ENCODE data around the gene JPT1. TPM values are rescaled to one million over a fixed set of nuclear protein-coding genes. Genes with fewer than 3 reads are reported as not detected.

The JPT1 gene
- total RNA-seq, 4 donors from 2014 or later, result 3.6 to 46.8 (median 11.6) TPM

DNA sequence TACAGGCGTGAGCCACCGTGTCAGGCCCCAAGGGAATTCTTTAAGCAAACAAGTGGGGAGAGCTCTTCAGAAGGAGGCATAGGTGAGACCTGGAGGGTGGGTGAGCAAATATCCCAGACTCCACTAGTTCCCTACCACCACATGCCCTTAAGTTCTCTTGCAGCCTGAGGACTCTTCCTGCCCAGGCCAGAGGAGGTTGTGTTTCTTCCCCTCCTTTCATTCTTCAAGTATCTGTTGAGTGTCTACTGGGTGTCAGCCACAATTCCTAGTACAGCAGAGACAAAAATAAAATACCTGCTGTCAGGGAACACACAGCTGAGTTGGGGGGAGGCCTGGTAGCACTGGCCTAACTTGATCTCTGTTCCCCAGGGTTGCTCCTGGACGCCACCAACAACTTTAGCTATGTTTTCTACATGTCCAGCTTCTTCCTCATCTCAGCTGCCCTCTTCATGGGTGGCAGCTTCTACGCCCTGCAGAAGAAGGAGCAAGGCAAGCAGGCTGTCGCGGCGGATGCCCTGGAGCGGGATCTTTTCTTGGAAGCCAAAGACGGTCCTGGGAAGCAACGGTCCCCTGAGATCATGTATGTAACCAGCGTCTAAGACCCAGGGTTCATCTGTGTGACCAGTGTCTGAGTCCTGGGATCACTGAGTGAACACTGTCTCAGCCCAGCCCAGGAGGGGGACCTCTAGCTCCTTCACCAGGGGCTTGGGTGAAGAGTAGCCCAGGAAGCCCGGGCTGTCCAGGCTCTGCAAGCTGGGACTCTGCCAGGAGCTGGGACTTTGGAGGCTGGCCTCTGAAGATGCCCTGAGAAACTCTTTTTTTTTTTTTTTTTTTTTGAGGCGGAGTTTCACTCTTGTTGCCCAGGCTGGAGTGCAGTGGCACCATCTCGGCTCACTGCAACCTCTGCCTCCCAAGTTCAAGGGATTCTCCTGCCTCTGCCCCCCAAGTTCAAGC lies 50.4 kb downstream of the JPT1 start:
- Histone ChIP-seq H3K27me3 (no peaks in the 10 kb centered on the region), H3K4me3 (no peak overlapping the region), H3K9me3 (no peaks in the 10 kb centered on the region), H3K4me1 (no peaks in the 10 kb centered on the region), H3K36me3 (no peaks in the 10 kb centered on the region), H3K27ac (no peak overlapping the region)
- DNase-seq, result no peak
- TF ChIP-seq POLR2A (IDR thresholded peaks at IDR 0.05) (no peak), CTCF (IDR thresholded peaks at IDR 0.05) (no peak)
- intact Hi-C loops (cut with DNase I; ENCODE audit: low total_unique reads), result no loop called here

GRCh38 chr17:75102385-75102821 lies 51.9 kb downstream of the JPT1 start:
- Histone ChIP-seq H3K36me3 (no peaks in the 10 kb centered on the region), H3K27ac (no peak overlapping the region), H3K4me1 (no peaks in the 10 kb centered on the region), H3K4me3 (no peak overlapping the region), H3K27me3 (no peaks in the 10 kb centered on the region), H3K9me3 (no peaks in the 10 kb centered on the region)
- no peak for DNase-seq
- TF ChIP-seq POLR2A (IDR thresholded peaks at IDR 0.05) (no peak), CTCF (IDR thresholded peaks at IDR 0.05) (no peak)
- intact Hi-C loops (cut with DNase I; ENCODE audit: low total_unique reads), result no loop called here

DNA sequence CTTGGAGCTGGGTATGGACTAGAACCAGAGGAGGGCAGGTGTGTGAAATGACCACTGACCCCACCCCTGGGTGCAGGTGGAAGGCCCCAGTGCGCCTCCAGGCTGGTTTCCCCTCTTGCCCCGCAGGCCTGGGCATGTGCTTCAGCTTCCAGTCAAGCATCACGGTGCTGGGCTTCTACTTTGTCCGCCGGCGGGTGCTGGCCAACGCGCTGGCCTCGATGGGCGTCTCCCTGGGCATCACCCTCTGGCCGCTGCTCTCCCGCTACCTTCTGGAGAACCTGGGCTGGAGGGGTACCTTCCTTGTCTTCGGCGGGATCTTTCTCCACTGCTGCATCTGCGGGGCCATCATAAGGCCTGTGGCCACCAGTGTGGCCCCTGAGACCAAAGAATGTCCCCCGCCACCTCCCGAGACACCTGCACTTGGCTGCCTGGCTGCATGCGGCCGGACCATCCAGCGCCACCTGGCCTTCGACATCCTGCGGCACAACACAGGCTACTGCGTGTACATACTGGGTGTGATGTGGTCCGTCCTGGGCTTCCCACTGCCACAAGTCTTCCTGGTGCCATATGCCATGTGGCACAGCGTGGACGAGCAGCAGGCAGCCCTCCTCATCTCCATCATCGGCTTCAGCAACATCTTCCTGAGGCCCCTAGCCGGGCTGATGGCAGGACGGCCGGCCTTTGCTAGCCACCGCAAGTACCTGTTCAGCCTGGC lies 54.3 kb downstream of the JPT1 start:
- Histone ChIP-seq H3K27me3 (no peaks in the 10 kb centered on the region), H3K9me3 (no peaks in the 10 kb centered on the region), H3K36me3 (no peaks in the 10 kb centered on the region), H3K27ac (no peak overlapping the region), H3K4me1 (no peaks in the 10 kb centered on the region), H3K4me3 (no peak overlapping the region)
- TF ChIP-seq POLR2A (IDR thresholded peaks at IDR 0.05) (no peak), CTCF (IDR thresholded peaks at IDR 0.05) (no peak)
- intact Hi-C loops (cut with DNase I; ENCODE audit: low total_unique reads), result no loop called here
- DNase-seq, result no peak

- H3K27me3 ChIP-seq, result no peaks in the 10 kb centered on the region
- no peaks in the 10 kb centered on the region for H3K9me3 ChIP-seq
- no peak for DNase-seq
- intact Hi-C loops (cut with DNase I; ENCODE audit: low total_unique reads), result no loop called here
- TF ChIP-seq CTCF (IDR thresholded peaks at IDR 0.05), result no peak
- no peak for TF ChIP-seq POLR2A (IDR thresholded peaks at IDR 0.05)
- no peaks in the 10 kb centered on the region for H3K4me1 ChIP-seq
- no peaks in the 10 kb centered on the region for H3K36me3 ChIP-seq
- H3K27ac ChIP-seq, result no peak overlapping the region
- H3K4me3 ChIP-seq, result no peak overlapping the region
These were observed 55.5 kb downstream of the JPT1 start for GRCh38 chr17:75098861-75099260.

DNA sequence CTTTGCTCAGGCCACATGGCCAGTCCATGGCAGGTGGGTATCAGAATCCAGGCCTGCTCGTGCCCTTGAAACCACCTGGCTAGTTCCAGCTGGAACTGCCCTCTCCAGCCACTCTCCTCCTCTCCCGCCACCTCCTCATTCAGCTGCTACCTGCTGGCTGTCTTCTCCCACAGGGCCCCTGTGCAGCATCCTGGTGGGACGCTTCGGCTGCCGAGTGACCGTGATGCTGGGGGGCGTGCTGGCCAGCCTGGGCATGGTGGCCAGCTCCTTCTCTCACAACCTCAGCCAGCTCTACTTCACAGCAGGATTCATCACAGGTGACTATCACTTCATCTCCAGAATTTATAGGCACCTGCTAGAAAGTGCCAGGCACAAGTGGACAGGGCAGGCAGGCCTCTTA lies 56.4 kb downstream of the JPT1 start:
- TF ChIP-seq CTCF (IDR thresholded peaks at IDR 0.05), result no peak
- no peak for TF ChIP-seq POLR2A (IDR thresholded peaks at IDR 0.05)
- Histone ChIP-seq H3K4me3 (no peak overlapping the region), H3K36me3 (no peaks in the 10 kb centered on the region), H3K27ac (no peak overlapping the region), H3K9me3 (no peaks in the 10 kb centered on the region), H3K4me1 (no peaks in the 10 kb centered on the region), H3K27me3 (no peaks in the 10 kb centered on the region)
- DNase-seq, result no peak
- intact Hi-C loops (cut with DNase I; ENCODE audit: low total_unique reads), result no loop called here
